Right lobe of liver (tissue), 6 donors: Measurements from ENCODE around the gene MRPS7. TPM values are rescaled to one million over a fixed set of nuclear protein-coding genes. Genes with fewer than 3 reads are reported as not detected.

Experiments
- ATAC-seq, 4 donors: fragments of 200-7000 bp; cut with Tn5 transposase; one replicate each; pipeline ENCODE4 v1.9.1; 2020; ENCODE audit warnings: mild to moderate bottlenecking in 4 of 4, moderate library complexity in 4 of 4
- DNase-seq, 3 donors: peaks; one replicate each; pipeline ENCODE4 v3.0.0-alpha.2; 2020
- H3K27ac ChIP-seq, 3 donors: fragments of 200-600 bp; one replicate each; pipeline ENCODE4 v1.8.0; 2022
- H3K27me3 ChIP-seq, 2 donors: fragments of 200-600 bp; one replicate each; pipeline ENCODE4 v1.8.0; 2022
- H3K36me3 ChIP-seq, 4 donors: fragments of 200-600 bp; sonication (generic) in 1 of 4; one replicate each; pipeline versions ENCODE4 v1.5.1 to v1.8.0; 2017 to 2022; ENCODE audit warnings: control low read depth in 1 of 4
- H3K4me1 ChIP-seq, 4 donors: fragments of 200-600 bp; sonication (generic) in 1 of 4; one replicate each; pipeline versions ENCODE4 v1.5.1 to v1.8.0; 2017 to 2022; ENCODE audit warnings: control low read depth in 1 of 4
- H3K4me3 ChIP-seq, 3 donors: fragments of 200-600 bp; one replicate each; pipeline ENCODE4 v1.8.0; 2022
- H3K9me3 ChIP-seq, 4 donors: fragments of 200-600 bp; sonication (generic) in 1 of 4; one replicate each; pipeline versions ENCODE4 v1.5.1 to v1.8.0; 2017 to 2022; ENCODE audit warnings: control low read depth in 1 of 4
- POLR2A ChIP-seq: fragments of 450-650 bp; IDR thresholded peaks from one replicate; pipeline ENCODE4 v1.6.1; 2017; ENCODE audit warnings: antibody characterized with exemption, mild to moderate bottlenecking
- WGBS: methylation state at CpG from one replicate; pipeline ENCODE4 v1.1.6; 2018; ENCODE audit warnings: low coverage, low lambda C conversion rate; ENCODE audit not compliant: insufficient coverage; ENCODE audit errors: missing lambda C conversion rate; 5-methylcytosine and 5-hydroxymethylcytosine counted together
- intact Hi-C, 2 donors: fragments of 100-400 bp; cut with DNase I; formaldehyde crosslinking; loops; one replicate each; pipeline versions ENCODE4 v1.11.2 to v1.14.1; 2022
- total RNA-seq, 6 experiments: library from RNA; depleted of rRNA in 2 of 6; stranded (reverse); fragments of >200 nt in 2 of 6; fragmentation: NEBNext Ultra II Directional in 3 of 6; extraction: Animal tissue kit (Norgen Biotek cat#: 25700) in 3 of 6; gene quantifications; one replicate each; pipeline versions ENCODE4 v1.1.0 to v1.2.4, GENCODE V29; 2016 to 2023
- TF ChIP-seq, protein P1 (sequence below), 4 donors: fragments of 200-600 bp in 3 of 4; fragments of 450-650 bp in 1 of 4; IDR thresholded peaks; one replicate each; pipeline versions ENCODE4 v1.5.1 to v1.8.0; 2016 to 2022; ENCODE audit warnings: antibody characterized with exemption in 4 of 4, mild to moderate bottlenecking in 2 of 4
- donor health status: DM: no; HTN: yes; CAD: no.
- donor health status: DM: no; HTN: no; CAD: no.
- donor health status: DM: no; HTN: no; CAD: no.
- donor health status: DM: no; HTN: yes; CAD: no.
- donor health status: DM: no; HTN: yes; CAD: no.

MRPS7 gene
- total RNA-seq, 6 experiments from 2014 or later = 29.6 to 37.2 (median 33.7) TPM

- Histone ChIP-seq H3K36me3 (peaks cover 0 to 57% (median 16%) of the 10 kb centered on the region in 4 donors), H3K27me3 (no peaks in the 10 kb centered on the region), H3K4me1 (no peaks in the 10 kb centered on the region), H3K27ac (no peak overlapping the region), H3K9me3 (no peaks in the 10 kb centered on the region), H3K4me3 (no peak overlapping the region)
- no peak for TF ChIP-seq POLR2A
- TF ChIP-seq, protein P1, sequence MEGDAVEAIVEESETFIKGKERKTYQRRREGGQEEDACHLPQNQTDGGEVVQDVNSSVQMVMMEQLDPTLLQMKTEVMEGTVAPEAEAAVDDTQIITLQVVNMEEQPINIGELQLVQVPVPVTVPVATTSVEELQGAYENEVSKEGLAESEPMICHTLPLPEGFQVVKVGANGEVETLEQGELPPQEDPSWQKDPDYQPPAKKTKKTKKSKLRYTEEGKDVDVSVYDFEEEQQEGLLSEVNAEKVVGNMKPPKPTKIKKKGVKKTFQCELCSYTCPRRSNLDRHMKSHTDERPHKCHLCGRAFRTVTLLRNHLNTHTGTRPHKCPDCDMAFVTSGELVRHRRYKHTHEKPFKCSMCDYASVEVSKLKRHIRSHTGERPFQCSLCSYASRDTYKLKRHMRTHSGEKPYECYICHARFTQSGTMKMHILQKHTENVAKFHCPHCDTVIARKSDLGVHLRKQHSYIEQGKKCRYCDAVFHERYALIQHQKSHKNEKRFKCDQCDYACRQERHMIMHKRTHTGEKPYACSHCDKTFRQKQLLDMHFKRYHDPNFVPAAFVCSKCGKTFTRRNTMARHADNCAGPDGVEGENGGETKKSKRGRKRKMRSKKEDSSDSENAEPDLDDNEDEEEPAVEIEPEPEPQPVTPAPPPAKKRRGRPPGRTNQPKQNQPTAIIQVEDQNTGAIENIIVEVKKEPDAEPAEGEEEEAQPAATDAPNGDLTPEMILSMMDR (IDR thresholded peaks at IDR 0.05) = no peak
- intact Hi-C loops = no loop called here
- no peak for ATAC-seq
- DNase-seq = no peak
- 64% methylated on average over 5 of the region's 5 CpGs for WGBS
Measured at GRCh38 chr17:75227729-75228128, 34.0 kb upstream of the MRPS7 start.

DNA sequence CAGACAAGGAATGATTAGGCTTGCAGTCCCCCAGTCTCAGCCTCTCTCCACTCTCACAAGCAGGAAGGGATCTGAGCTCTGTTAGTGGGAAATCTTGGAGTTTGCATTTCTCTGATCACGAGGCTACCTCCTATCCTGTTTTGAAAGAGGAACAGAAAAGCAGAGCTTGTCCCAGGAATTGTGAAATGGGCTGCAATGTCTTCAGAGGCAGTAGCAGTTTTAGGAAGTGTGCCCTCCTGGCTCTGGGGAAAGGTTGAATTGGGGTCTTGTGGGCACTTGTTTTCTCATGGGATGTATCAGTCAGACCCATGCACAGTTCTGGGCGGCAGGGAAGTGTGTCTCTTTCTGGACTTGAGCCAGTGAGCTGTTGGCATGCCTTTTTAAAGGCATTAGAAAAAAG lies 33.4 kb upstream of the MRPS7 start:
- Histone ChIP-seq H3K9me3 (no peaks in the 10 kb centered on the region), H3K36me3 (peaks cover 0 to 60% (median 18%) of the 10 kb centered on the region in 4 donors), H3K27ac (no peak overlapping the region), H3K27me3 (no peaks in the 10 kb centered on the region), H3K4me3 (no peak overlapping the region), H3K4me1 (no peaks in the 10 kb centered on the region)
- ATAC-seq (peak; percentile 57 to 66 (median 58)), DNase-seq (no peak)
- intact Hi-C loops = no loop called here
- TF ChIP-seq POLR2A = no peak
- TF ChIP-seq, protein P1 (IDR thresholded peaks at IDR 0.05) = no peak
- WGBS = 31% methylated on average over 2 of the region's 2 CpGs

- no peak for TF ChIP-seq POLR2A
- TF ChIP-seq, protein P1 (IDR thresholded peaks at IDR 0.05) = no peak
- intact Hi-C loops = no loop called here
- Histone ChIP-seq H3K27ac (peak overlapping the region in 1 of 3 donors; percentile 8), H3K9me3 (no peaks in the 10 kb centered on the region), H3K4me3 (no peak overlapping the region), H3K36me3 (peaks cover 0 to 60% (median 18%) of the 10 kb centered on the region in 4 donors), H3K27me3 (no peaks in the 10 kb centered on the region), H3K4me1 (no peaks in the 10 kb centered on the region)
- DNase-seq (no peak), ATAC-seq (peak; percentile 31 to 56 (median 34))
- 72% methylated on average over 4 of the region's 4 CpGs for WGBS
Measured at GRCh38 chr17:75228847-75229246, 32.8 kb upstream of the MRPS7 start.

DNA sequence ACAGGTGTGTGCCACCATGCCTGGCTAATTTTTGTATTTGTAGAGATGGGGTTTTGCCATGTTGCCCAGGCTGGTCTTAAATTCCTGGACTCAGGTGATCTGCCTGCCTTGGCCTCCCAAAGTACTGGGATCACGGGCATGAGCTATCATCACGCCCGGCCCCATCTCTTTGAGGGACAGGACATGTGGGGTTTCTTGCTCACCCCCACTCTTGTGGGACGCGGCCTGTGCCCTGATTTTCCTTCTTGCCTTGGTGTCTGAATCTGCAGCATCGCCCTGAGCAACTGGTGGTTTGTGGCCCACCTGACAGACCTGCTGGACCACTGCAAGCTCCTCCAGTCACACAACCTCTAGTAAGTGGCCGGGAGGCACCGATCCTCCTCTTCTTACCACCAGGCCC lies 30.6 kb upstream of the MRPS7 start:
- no peak overlapping the region for H3K4me3 ChIP-seq
- no peak overlapping the region for H3K27ac ChIP-seq
- DNase-seq = no peak
- H3K27me3 ChIP-seq = no peaks in the 10 kb centered on the region
- WGBS = no CpG with 5 or more reads among the region's 8 CpGs
- no peak for ATAC-seq
- intact Hi-C loops = no loop called here
- H3K4me1 ChIP-seq = no peaks in the 10 kb centered on the region
- no peak for TF ChIP-seq POLR2A
- H3K36me3 ChIP-seq = peaks cover 0 to 62% (median 30%) of the 10 kb centered on the region in 4 donors
- H3K9me3 ChIP-seq = no peaks in the 10 kb centered on the region

GRCh38 chr17:75231741-75232464 lies 29.8 kb upstream of the MRPS7 start:
- H3K36me3 ChIP-seq = peaks cover 0 to 62% (median 37%) of the 10 kb centered on the region in 4 donors
- H3K4me1 ChIP-seq = no peaks in the 10 kb centered on the region
- WGBS = 80% methylated on average over 1 of the region's 18 CpGs
- DNase-seq = no peak
- H3K4me3 ChIP-seq = no peak overlapping the region
- no peaks in the 10 kb centered on the region for H3K9me3 ChIP-seq
- TF ChIP-seq POLR2A = no peak
- TF ChIP-seq, protein P1 (IDR thresholded peaks at IDR 0.05) = no peak
- H3K27me3 ChIP-seq = no peaks in the 10 kb centered on the region
- H3K27ac ChIP-seq = no peak overlapping the region
- ATAC-seq = no peak
- intact Hi-C loops = no loop called here
